GM23338 (cell line): ENCODE data around the gene SRPK2. TPM values are rescaled to one million over a fixed set of nuclear protein-coding genes. Genes with fewer than 3 reads are reported as not detected.

Experiments used
- ATAC-seq: fragments of 200-7000 bp; cut with Tn5 transposase; 3 replicates; pipeline ENCODE4 v1.9.1; 2020
- DNase-seq: peaks from one replicate; pipeline ENCODE4 v3.0.0-alpha.2; 2015; ENCODE audit warnings: low spot score
- H2AFZ ChIP-seq: fragments of 200-600 bp; sonication (generic); 2 replicates; pipeline ENCODE4 v1.8.0; 2016; ENCODE audit warnings: antibody characterized with exemption, mild to moderate bottlenecking, moderate library complexity
- H3F3A ChIP-seq: fragments of 200-600 bp; sonication (generic); replicated peaks from 2 replicates; pipeline ENCODE4 v1.8.0; 2017; ENCODE audit warnings: antibody characterized with exemption, mixed run types, low read depth
- H3K27ac ChIP-seq: fragments of 200-600 bp; sonication (generic); 2 replicates; pipeline ENCODE4 v1.6.1; 2016; ENCODE audit warnings: low read depth
- H3K27me3 ChIP-seq: fragments of 200-600 bp; sonication (generic); 2 replicates; pipeline ENCODE4 v1.8.0; 2016; ENCODE audit warnings: mild to moderate bottlenecking, mixed run types, moderate library complexity; ENCODE audit not compliant: insufficient read depth
- H3K36me3 ChIP-seq: fragments of 200-600 bp; sonication (generic); 2 replicates; pipeline ENCODE4 v1.8.0; 2016; ENCODE audit warnings: mild to moderate bottlenecking; ENCODE audit not compliant: insufficient read depth
- H3K4me1 ChIP-seq: fragments of 200-600 bp; sonication (generic); 2 replicates; pipeline ENCODE4 v1.8.0; 2016; ENCODE audit warnings: mild to moderate bottlenecking, moderate library complexity; ENCODE audit not compliant: insufficient read depth
- H3K4me2 ChIP-seq: fragments of 200-600 bp; sonication (generic); 2 replicates; pipeline ENCODE4 v1.7.1; 2017; ENCODE audit warnings: mixed run types
- H3K4me3 ChIP-seq: fragments of 200-600 bp; sonication (generic); 2 replicates; pipeline ENCODE4 v1.6.1; 2016; ENCODE audit warnings: mixed run types
- H3K79me2 ChIP-seq: fragments of 200-600 bp; sonication (generic); replicated peaks from 2 replicates; pipeline ENCODE4 v1.8.0; 2017; ENCODE audit warnings: mild to moderate bottlenecking; ENCODE audit not compliant: insufficient read depth
- H3K9me2 ChIP-seq: fragments of 200-600 bp; sonication (generic); 2 replicates; pipeline ENCODE4 v1.8.0; 2017; ENCODE audit not compliant: insufficient read depth
- H4K20me1 ChIP-seq: fragments of 200-600 bp; sonication (generic); replicated peaks from 2 replicates; pipeline ENCODE4 v1.8.0; 2017; ENCODE audit warnings: mild to moderate bottlenecking; ENCODE audit not compliant: insufficient read depth
- H3K27ac Mint-ChIP-seq: 2 replicates; pipeline ENCODE4 v1.8.0; 2020; ENCODE audit warnings: inconsistent platforms, mild to moderate bottlenecking, moderate library complexity, mixed read lengths
- H3K27me3 Mint-ChIP-seq: 3 replicates; pipeline ENCODE4 v1.8.0; 2022; ENCODE audit warnings: low read depth, mild to moderate bottlenecking, moderate library complexity, mixed read lengths, inconsistent platforms; ENCODE audit not compliant: insufficient read depth, poor library complexity
- H3K36me3 Mint-ChIP-seq: 3 replicates; pipeline ENCODE4 v1.8.0; 2021; ENCODE audit warnings: low read depth, mild to moderate bottlenecking, inconsistent platforms, moderate library complexity, mixed read lengths
- H3K4me1 Mint-ChIP-seq: 3 replicates; pipeline ENCODE4 v1.8.0; 2020; ENCODE audit warnings: mild to moderate bottlenecking, inconsistent platforms, mixed read lengths
- H3K4me3 Mint-ChIP-seq: 3 replicates; pipeline ENCODE4 v1.8.0; 2021; ENCODE audit warnings: moderate library complexity, mild to moderate bottlenecking, inconsistent platforms, mixed read lengths
- H3K9me3 Mint-ChIP-seq: 3 replicates; pipeline ENCODE4 v1.8.0; 2020; ENCODE audit warnings: moderate library complexity, mild to moderate bottlenecking, inconsistent platforms, mixed read lengths
- CREB1 ChIP-seq: fragments of 250-450 bp; sonication (Bioruptor Pico); IDR thresholded peaks from 2 replicates; pipeline ENCODE4 v1.5.0; 2020; ENCODE audit warnings: low read depth, mild to moderate bottlenecking, moderate library complexity
- ETS1 ChIP-seq: IDR thresholded peaks from 2 replicates; pipeline ENCODE4 v1.6.1; 2016; ENCODE audit warnings: antibody characterized with exemption
- EZH2 ChIP-seq: fragments of 200-600 bp; sonication (generic); IDR thresholded peaks from one replicate; pipeline ENCODE4 v1.8.0; 2017; ENCODE audit warnings: antibody characterized with exemption, mild to moderate bottlenecking, low read depth; ENCODE audit not compliant: unreplicated experiment
- EZH2phosphoT487 ChIP-seq: fragments of 200-600 bp; sonication (generic); IDR thresholded peaks from one replicate; pipeline ENCODE4 v1.8.1; 2018; ENCODE audit warnings: antibody characterized with exemption; ENCODE audit not compliant: unreplicated experiment
- JUNB ChIP-seq: IDR thresholded peaks from one replicate; pipeline ENCODE4 v1.6.1; 2016; ENCODE audit warnings: antibody characterized with exemption; ENCODE audit not compliant: unreplicated experiment
- NANOG ChIP-seq: IDR thresholded peaks from 2 replicates; pipeline ENCODE4 v1.6.1; 2016; ENCODE audit warnings: antibody characterized with exemption, borderline replicate concordance
- POLR2AphosphoS5 ChIP-seq: IDR thresholded peaks from 2 replicates; pipeline ENCODE4 v1.6.1; 2016; ENCODE audit warnings: antibody characterized with exemption, low read depth
- REST ChIP-seq: IDR thresholded peaks from one replicate; pipeline ENCODE4 v1.6.1; 2018; ENCODE audit warnings: antibody characterized with exemption; ENCODE audit not compliant: unreplicated experiment
- STAT1 ChIP-seq: IDR thresholded peaks from one replicate; pipeline ENCODE4 v1.6.1; 2016; ENCODE audit warnings: antibody characterized with exemption; ENCODE audit not compliant: unreplicated experiment
- ZNF114 ChIP-seq: fragments of 250-450 bp; sonication (Bioruptor Pico); IDR thresholded peaks from 2 replicates; pipeline ENCODE4 v1.5.0; 2020; ENCODE audit warnings: mild to moderate bottlenecking, moderate library complexity
- ZNF331 ChIP-seq: fragments of 250-450 bp; sonication (Bioruptor Pico); IDR thresholded peaks from 2 replicates; pipeline ENCODE4 v1.5.0; 2020; ENCODE audit warnings: low read depth, mild to moderate bottlenecking, moderate library complexity
- ZNF462 ChIP-seq: fragments of 250-450 bp; sonication (Bioruptor Pico); IDR thresholded peaks from 2 replicates; pipeline ENCODE4 v1.5.0; 2020; ENCODE audit warnings: mild to moderate bottlenecking, moderate library complexity
- polyA plus RNA-seq: library from polyadenylated mRNA; unstranded; fragments of >200 nt; fragmentation: Nextera tagmentation; extraction: Ambion mirVana; gene quantifications from 2 replicates; pipeline ENCODE4 v1.2.1, GENCODE V29; 2016
- total RNA-seq: library from RNA; depleted of rRNA; stranded (reverse); fragments of >200 nt; shearing (Covaris generic); gene quantifications from 2 replicates; pipeline ENCODE4 v1.2.3, GENCODE V29; 2014
- TF ChIP-seq, protein P1 (sequence below), 2 experiments: fragments of 200-600 bp in 1 of 2; sonication (generic) in 1 of 2; conservative IDR thresholded peaks; 2 replicates each; pipeline versions ENCODE4 v1.5.1 to v1.6.1; 2016 to 2017; ENCODE audit warnings: antibody characterized with exemption in 2 of 2, low read depth in 2 of 2, mild to moderate bottlenecking in 2 of 2, moderate library complexity in 1 of 2

Gene SRPK2
- total and polyA plus RNA-seq, 2 experiments from 2014 or later: 66.3 to 91.5 TPM

DNA sequence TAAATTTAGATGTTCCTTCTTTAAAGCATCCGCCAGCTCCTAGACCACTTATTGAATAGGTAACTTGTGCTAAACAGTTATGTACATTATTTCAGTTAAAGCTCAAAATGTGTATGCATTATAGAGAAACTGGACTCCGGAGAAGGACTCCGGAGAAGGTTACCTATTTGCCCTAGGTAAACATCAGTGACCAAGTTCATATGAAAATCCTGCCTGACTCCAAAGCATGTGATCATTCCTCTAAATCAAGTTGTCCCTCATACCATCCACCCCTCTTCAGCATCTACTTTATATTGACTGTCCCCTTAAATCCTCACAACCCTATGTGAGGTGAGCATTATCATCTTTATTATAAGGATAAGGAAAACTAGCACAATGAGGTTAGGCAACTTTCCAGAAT, 147.5 kb downstream of the SRPK2 start:
- DNase-seq: no peak

More for the DNA sequence above, 147.5 kb downstream of the SRPK2 start:
- no peak overlapping the region for H3K4me3 Mint-ChIP-seq
- peaks cover 23% of the 10 kb centered on the region for H3K4me1 Mint-ChIP-seq
- TF ChIP-seq CREB1 (CRISPR knock-in tag): no peak
- no peak for TF ChIP-seq EZH2
- TF ChIP-seq JUNB: no peak
- no peak for TF ChIP-seq EZH2phosphoT487
- no peak for TF ChIP-seq ZNF331 (CRISPR knock-in tag)
- TF ChIP-seq ZNF114 (CRISPR knock-in tag): no peak
- TF ChIP-seq ZNF462: no peak
- TF ChIP-seq POLR2AphosphoS5: no peak
- no peak for TF ChIP-seq ETS1
- no peak for TF ChIP-seq REST
- no peak for TF ChIP-seq STAT1
- TF ChIP-seq NANOG: no peak
- TF ChIP-seq, protein P1, sequence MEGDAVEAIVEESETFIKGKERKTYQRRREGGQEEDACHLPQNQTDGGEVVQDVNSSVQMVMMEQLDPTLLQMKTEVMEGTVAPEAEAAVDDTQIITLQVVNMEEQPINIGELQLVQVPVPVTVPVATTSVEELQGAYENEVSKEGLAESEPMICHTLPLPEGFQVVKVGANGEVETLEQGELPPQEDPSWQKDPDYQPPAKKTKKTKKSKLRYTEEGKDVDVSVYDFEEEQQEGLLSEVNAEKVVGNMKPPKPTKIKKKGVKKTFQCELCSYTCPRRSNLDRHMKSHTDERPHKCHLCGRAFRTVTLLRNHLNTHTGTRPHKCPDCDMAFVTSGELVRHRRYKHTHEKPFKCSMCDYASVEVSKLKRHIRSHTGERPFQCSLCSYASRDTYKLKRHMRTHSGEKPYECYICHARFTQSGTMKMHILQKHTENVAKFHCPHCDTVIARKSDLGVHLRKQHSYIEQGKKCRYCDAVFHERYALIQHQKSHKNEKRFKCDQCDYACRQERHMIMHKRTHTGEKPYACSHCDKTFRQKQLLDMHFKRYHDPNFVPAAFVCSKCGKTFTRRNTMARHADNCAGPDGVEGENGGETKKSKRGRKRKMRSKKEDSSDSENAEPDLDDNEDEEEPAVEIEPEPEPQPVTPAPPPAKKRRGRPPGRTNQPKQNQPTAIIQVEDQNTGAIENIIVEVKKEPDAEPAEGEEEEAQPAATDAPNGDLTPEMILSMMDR (conservative IDR thresholded peaks at IDR 0.05; ENCODE audit: low read depth in 2 of 2): no peak
- H3K36me3 ChIP-seq: no peaks in the 10 kb centered on the region
- no peak overlapping the region for H3K4me2 ChIP-seq
- H3K27me3 Mint-ChIP-seq: peaks cover 7% of the 10 kb centered on the region
- no peaks in the 10 kb centered on the region for H3K36me3 Mint-ChIP-seq
- no peak overlapping the region for H3K4me3 ChIP-seq
- no peaks in the 10 kb centered on the region for H3K27me3 ChIP-seq
- peaks cover 85% of the 10 kb centered on the region for H3K79me2 ChIP-seq
- no peak overlapping the region for H3K27ac Mint-ChIP-seq
- peaks cover 21% of the 10 kb centered on the region for H3K4me1 ChIP-seq
- ATAC-seq: no peak
- H3K9me3 Mint-ChIP-seq: no peaks in the 10 kb centered on the region
- peaks cover 3% of the 10 kb centered on the region for H4K20me1 ChIP-seq
- H2AFZ ChIP-seq: no peak overlapping the region
- no peak overlapping the region for H3K27ac ChIP-seq
- H3K9me2 ChIP-seq: no peaks in the 10 kb centered on the region
- H3F3A ChIP-seq: no peaks in the 10 kb centered on the region; the same call in 1 of the 2 replicates
